Measurements from ENCODE around the gene AGAP1.

- TF ChIP-seq POLR2A (IDR thresholded peaks at IDR 0.05; ENCODE audit: low read depth, low read length), result no peak
- no peak for TF ChIP-seq POLR2AphosphoS5 (IDR thresholded peaks at IDR 0.05; ENCODE audit: low read depth, low read length)
- no peak for TF ChIP-seq TAF1 (IDR thresholded peaks at IDR 0.05; ENCODE audit: low read depth, low read length)
- no peak for TF ChIP-seq SPI1 (IDR thresholded peaks at IDR 0.05; ENCODE audit: low read depth, low read length)
- TF ChIP-seq PAX5 (IDR thresholded peaks at IDR 0.05; ENCODE audit: insufficient read depth, low read length, severe bottlenecking), result no peak
These were observed 47.2 kb downstream of the AGAP1 start for GRCh38 chr2:235541016-235541415.
